GM12873 (cell line): ENCODE data around the gene CRYL1.
A peak's percentile ranks its signal among the peaks of the same experiment; 100 is the strongest.

Source experiments
- CTCF ChIP-seq: IDR thresholded peaks from 2 replicates; pipeline ENCODE4 v1.5.1; 2012; ENCODE audit warnings: low read depth, mild to moderate bottlenecking, moderate library complexity, low read length, control low read depth; ENCODE audit not compliant: insufficient read depth; ENCODE audit errors: missing control alignments

Gene CRYL1

GRCh38 chr13:20360041-20360491 is 165.6 kb downstream of the CRYL1 start:
- no peak for TF ChIP-seq CTCF

- no peak for TF ChIP-seq CTCF
These were observed 166.3 kb downstream of the CRYL1 start for GRCh38 chr13:20359335-20359734.

GRCh38 chr13:20358022-20358421 is 167.6 kb downstream of the CRYL1 start:
- no peak for TF ChIP-seq CTCF

- no peak for TF ChIP-seq CTCF
These were observed 169.2 kb downstream of the CRYL1 start for GRCh38 chr13:20356444-20356843.

GRCh38 chr13:20354722-20355121 is 170.9 kb downstream of the CRYL1 start:
- TF ChIP-seq CTCF = no peak

GRCh38 chr13:20353973-20354372 is 171.7 kb downstream of the CRYL1 start:
- TF ChIP-seq CTCF = peak; percentile 13
